Endothelial cell (in vitro differentiated cells): ENCODE results near the gene PVALEF. TPM values are rescaled to one million over a fixed set of nuclear protein-coding genes. Genes with fewer than 3 reads are reported as not detected.
"Not testable (repeated sequence)": the region's sequence is repeated elsewhere in the genome, so short reads cannot be mapped to it uniquely, and the experiment has no call there.

Source experiments
- DNase-seq: peaks from one replicate; pipeline ENCODE4 v3.0.0; 2021; ENCODE audit warnings: low spot score
- H3K27ac Mint-ChIP-seq: one replicate; pipeline ENCODE4 v1.8.0; 2021; ENCODE audit warnings: mixed read lengths, inconsistent platforms; ENCODE audit not compliant: unreplicated experiment
- H3K27me3 Mint-ChIP-seq: one replicate; pipeline ENCODE4 v1.8.0; 2021; ENCODE audit warnings: mild to moderate bottlenecking, moderate library complexity, mixed read lengths, inconsistent platforms; ENCODE audit not compliant: unreplicated experiment
- H3K36me3 Mint-ChIP-seq: one replicate; pipeline ENCODE4 v1.8.0; 2021; ENCODE audit warnings: mild to moderate bottlenecking, low read depth, mixed read lengths, inconsistent platforms; ENCODE audit not compliant: unreplicated experiment
- H3K4me1 Mint-ChIP-seq: one replicate; pipeline ENCODE4 v1.8.0; 2021; ENCODE audit warnings: mild to moderate bottlenecking, mixed read lengths, inconsistent platforms; ENCODE audit not compliant: unreplicated experiment
- H3K4me3 Mint-ChIP-seq: one replicate; pipeline ENCODE4 v1.8.0; 2021; ENCODE audit warnings: mild to moderate bottlenecking, mixed read lengths, inconsistent platforms; ENCODE audit not compliant: unreplicated experiment
- H3K9me3 Mint-ChIP-seq: one replicate; pipeline ENCODE4 v1.8.0; 2021; ENCODE audit warnings: mixed read lengths, inconsistent platforms; ENCODE audit not compliant: unreplicated experiment
- CTCF ChIP-seq: fragments of 200-600 bp; sonication (generic); IDR thresholded peaks from one replicate; pipeline ENCODE4 v1.5.0; 2021; ENCODE audit warnings: antibody characterized with exemption; ENCODE audit not compliant: unreplicated experiment
- total RNA-seq: library from RNA; stranded (reverse); fragmentation: NEBNext Ultra II Directional; extraction: Animal tissue kit (Norgen Biotek cat#: 25700); gene quantifications from one replicate; pipeline ENCODE4 v1.2.1, GENCODE V29; 2021; ENCODE audit not compliant: unreplicated experiment

Gene PVALEF
- total RNA-seq, 1 donor from 2014 or later, result not detected

DNA sequence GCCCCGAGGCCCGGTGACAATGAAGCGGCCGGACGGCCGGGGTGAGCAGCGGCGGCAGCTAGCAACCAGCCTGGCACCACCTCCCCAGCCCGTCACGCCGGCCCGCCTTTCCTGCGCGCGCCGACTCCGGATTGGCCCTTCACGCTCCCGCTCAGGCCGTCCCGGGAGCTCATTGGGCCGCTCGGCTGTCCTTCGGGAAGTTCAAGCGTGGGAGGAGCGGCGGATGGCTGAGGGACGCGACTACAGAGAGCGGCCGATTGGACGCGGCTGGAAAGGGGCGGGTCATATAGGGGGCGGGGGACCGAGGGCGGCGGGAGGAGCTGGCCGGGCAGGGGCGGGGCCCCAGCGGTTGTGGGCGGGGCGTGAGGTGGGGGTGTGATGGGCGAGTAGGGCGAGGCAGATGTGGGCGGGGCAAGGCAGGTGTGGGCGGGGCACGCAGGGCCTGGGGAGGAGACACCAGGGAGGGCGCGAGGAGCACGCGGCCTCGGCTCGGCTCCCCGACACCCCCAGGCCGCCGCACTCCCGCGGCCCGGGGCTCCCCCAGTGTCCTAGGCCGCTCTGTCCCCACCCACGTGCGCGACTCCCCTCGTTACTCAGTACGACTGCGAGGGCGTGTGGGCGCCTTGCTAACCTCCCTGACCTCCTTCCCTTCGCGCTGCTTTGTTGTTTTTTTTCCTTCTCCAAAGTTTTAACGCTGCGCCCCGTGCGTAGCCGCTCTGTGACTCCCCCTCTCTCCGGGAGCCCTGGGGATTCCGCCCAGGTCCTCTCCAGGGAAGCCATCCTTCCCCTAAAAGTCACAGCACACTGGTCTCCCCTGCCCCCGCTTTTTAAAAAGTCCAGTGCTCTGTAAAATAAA is 57.8 kb downstream of the PVALEF start, which contains the start of gene CEP131:
TSS of gene CEP131 (minus strand) at position 60 of the 856 bp plus-strand sequence. CDS start 2,909 bp downstream, outside the sequence.
- Mint-ChIP-seq H3K9me3 (no peaks in the 10 kb centered on the region), H3K27ac (no peak within 1 kb of the TSS), H3K4me3 (peak within 1 kb of the TSS; percentile 89), H3K36me3 (peaks cover 10% of the 10 kb centered on the region), H3K4me1 (peaks cover 9% of the 10 kb centered on the region), H3K27me3 (peaks cover under 1% of the 10 kb centered on the region)
- TF ChIP-seq CTCF, result no peak
- DNase-seq, result peak; percentile 99

DNA sequence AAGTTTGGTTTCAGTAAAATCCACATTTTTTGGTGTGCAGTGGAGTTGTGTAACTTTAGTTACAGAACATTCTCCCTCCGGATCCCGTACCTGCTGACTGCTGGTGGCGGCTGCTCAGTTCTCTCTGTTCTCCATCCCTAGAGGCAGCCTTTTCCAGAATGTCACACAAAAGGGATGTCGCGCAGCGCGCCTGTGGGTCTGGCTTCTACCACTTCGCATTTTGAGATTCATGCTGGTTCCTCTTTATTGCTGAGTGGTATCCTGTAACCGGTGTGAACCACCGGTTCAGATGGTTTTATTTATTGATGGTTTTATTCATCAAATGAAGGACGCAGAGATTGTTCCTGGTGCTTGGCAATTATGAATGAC is 58.4 kb downstream of the PVALEF start:
- Mint-ChIP-seq H3K36me3 (peaks cover 13% of the 10 kb centered on the region), H3K4me1 (peaks cover 9% of the 10 kb centered on the region), H3K4me3 (peak overlapping the region; percentile 89), H3K27me3 (peaks cover 2% of the 10 kb centered on the region), H3K9me3 (no peaks in the 10 kb centered on the region), H3K27ac (no peak overlapping the region)
- no peak for DNase-seq
- TF ChIP-seq CTCF, result no peak

GRCh38 chr17:81227630-81228029 is 62.3 kb downstream of the PVALEF start:
- Mint-ChIP-seq H3K4me3 (peak overlapping the region; percentile 3), H3K36me3 (peaks cover 27% of the 10 kb centered on the region)

DNA sequence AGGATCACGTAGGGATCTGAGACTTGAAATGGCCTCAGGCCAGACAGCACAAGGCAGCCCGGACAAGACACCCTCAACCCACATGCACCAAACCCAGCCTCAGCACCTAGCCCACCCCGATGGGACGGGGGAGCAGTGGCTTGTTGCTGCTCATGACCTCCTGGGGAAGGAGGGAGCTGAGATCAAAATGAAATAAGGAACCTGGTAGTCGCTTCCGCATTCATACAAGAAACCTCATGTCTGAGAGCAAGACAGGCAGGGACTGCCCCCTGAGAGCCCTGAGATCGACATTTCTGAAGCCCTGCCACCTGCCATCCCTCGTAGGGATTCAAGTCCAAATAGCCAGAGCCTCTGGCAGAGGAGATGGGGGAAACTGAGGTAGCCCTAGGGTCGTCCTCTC is 63.1 kb downstream of the PVALEF start:
- H3K9me3 Mint-ChIP-seq, result no peaks in the 10 kb centered on the region
- peaks cover 9% of the 10 kb centered on the region for H3K27me3 Mint-ChIP-seq
- TF ChIP-seq CTCF, result no peak
- peaks cover 26% of the 10 kb centered on the region for H3K36me3 Mint-ChIP-seq
- H3K27ac Mint-ChIP-seq, result no peak overlapping the region
- H3K4me3 Mint-ChIP-seq, result peak overlapping the region; percentile 69
- no peak for DNase-seq
- peaks cover 8% of the 10 kb centered on the region for H3K4me1 Mint-ChIP-seq

More at GRCh38 chr17:81227630-81228029, 62.3 kb downstream of the PVALEF start:
- H3K27me3 Mint-ChIP-seq, H3K9me3 Mint-ChIP-seq, DNase-seq, H3K4me1 Mint-ChIP-seq: not testable (repeated sequence)
- peak overlapping the region; percentile 26 for H3K27ac Mint-ChIP-seq

DNA sequence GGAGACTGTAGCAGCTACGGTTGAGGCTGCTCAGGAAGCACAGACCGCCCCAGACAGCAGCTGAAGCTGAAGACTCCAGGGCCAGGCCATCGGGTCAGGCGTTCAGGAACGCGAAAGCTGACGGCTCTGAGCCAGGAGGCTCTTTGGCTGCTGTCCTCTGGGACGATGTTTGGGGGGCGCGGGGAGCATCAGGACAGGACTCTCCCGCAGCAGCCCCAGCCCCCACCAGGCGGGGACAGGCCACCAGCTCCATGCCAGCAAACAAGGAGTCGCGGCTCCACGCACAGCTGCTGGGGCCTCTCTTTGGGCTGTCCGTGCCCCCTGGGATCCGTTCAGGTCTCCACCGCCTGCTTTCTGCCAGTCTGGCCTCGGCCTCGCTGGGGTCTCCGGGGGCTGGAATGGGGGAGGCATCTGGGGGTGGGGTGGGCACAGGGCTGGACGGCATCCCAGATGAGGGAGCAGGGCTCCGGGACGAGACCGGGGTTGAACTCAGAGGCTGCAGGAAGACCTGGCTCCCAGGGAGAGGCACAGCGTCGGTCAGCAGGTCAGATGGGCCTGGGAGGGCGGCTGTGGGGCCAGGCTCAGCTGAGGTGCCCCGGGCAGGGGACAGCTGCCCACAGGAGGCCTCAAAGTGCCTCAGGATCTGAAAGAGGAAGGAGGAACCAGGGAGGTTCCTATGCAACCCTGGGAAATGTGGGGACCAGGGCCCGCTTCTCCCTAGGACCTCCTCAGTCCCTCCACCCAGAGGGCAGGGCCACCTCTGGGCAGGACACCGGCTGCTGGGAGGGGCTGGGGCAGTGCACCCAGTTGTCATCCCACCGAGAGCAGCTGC is 63.7 kb downstream of the PVALEF start:
- Mint-ChIP-seq H3K27ac (no peak overlapping the region), H3K36me3 (peaks cover 22% of the 10 kb centered on the region), H3K27me3 (peaks cover 9% of the 10 kb centered on the region), H3K4me1 (peaks cover 4% of the 10 kb centered on the region), H3K9me3 (no peaks in the 10 kb centered on the region), H3K4me3 (no peak overlapping the region)
- no peak for DNase-seq
- TF ChIP-seq CTCF, result no peak
